ENCODE measurements around the gene ACYP1.

DNA sequence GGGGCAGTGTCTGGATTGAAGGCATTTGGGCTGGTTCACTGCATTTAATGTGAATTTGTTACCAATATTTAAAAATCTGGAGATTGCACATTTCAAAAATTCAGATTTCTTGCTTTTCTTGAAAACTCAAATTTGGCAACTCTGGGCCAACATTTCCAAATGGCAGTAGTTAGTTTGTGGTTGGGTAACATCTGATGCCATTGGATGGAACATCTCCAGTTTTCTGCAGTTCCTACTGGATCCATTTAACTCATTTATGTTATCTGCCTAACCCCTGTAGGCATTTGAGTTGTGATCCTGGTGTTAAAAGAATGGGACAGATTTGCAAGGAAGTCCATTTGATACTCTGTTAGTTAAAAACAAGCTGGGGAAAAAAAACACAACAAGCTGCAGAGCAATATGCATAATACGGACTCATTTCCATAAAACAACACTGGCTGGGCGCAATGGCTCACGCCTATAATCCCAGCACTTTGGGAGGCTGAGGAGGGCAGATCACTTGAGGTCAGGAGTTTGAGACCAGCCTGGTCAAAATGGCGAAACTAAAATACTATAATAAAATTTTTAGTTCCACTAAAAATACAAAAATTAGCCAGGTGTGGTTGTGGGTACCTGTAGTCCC, 53.2 kb downstream of the ACYP1 start:
- TF ChIP-seq, protein P1, sequence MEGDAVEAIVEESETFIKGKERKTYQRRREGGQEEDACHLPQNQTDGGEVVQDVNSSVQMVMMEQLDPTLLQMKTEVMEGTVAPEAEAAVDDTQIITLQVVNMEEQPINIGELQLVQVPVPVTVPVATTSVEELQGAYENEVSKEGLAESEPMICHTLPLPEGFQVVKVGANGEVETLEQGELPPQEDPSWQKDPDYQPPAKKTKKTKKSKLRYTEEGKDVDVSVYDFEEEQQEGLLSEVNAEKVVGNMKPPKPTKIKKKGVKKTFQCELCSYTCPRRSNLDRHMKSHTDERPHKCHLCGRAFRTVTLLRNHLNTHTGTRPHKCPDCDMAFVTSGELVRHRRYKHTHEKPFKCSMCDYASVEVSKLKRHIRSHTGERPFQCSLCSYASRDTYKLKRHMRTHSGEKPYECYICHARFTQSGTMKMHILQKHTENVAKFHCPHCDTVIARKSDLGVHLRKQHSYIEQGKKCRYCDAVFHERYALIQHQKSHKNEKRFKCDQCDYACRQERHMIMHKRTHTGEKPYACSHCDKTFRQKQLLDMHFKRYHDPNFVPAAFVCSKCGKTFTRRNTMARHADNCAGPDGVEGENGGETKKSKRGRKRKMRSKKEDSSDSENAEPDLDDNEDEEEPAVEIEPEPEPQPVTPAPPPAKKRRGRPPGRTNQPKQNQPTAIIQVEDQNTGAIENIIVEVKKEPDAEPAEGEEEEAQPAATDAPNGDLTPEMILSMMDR (IDR thresholded peaks at IDR 0.05), result no peak
- TF ChIP-seq POLR2A (IDR thresholded peaks at IDR 0.05), result no peak

Data from uterus (tissue), 2 donors.